Stimulated activated naive CD4-positive, alpha-beta T cell (primary cell): ENCODE data around the gene LINC00632.

ENCODE experiments used
- DNase-seq, 6 experiments: peaks; one replicate each; lab custom pipeline; 2025; lab: John Stamatoyannopoulos, UW

Gene LINC00632

GRCh38 chrX:140765043-140765784 is 55.7 kb downstream of the LINC00632 start:
- no peak for DNase-seq

GRCh38 chrX:140766024-140766611 is 56.6 kb downstream of the LINC00632 start:
- DNase-seq: peak in 5 of 6 experiments; percentile 0 to 60 (median 9)

- DNase-seq: no peak
Measured at GRCh38 chrX:140767646-140768045, 58.1 kb downstream of the LINC00632 start.

- no peak for DNase-seq
Measured at GRCh38 chrX:140775211-140775610, 65.7 kb downstream of the LINC00632 start.

- no peak for DNase-seq
Measured at GRCh38 chrX:140776320-140776719, 66.8 kb downstream of the LINC00632 start.

- no peak for DNase-seq
Measured at GRCh38 chrX:140794642-140795041, 85.1 kb downstream of the LINC00632 start.

GRCh38 chrX:140799216-140799615 is 89.7 kb downstream of the LINC00632 start:
- no peak for DNase-seq

GRCh38 chrX:140804292-140804691 is 94.7 kb downstream of the LINC00632 start:
- DNase-seq: no peak

GRCh38 chrX:140815868-140816267 is 106.3 kb downstream of the LINC00632 start:
- no peak for DNase-seq

GRCh38 chrX:140817943-140818342 is 108.4 kb downstream of the LINC00632 start:
- no peak for DNase-seq

GRCh38 chrX:140821280-140821679 is 111.7 kb downstream of the LINC00632 start:
- no peak for DNase-seq

- DNase-seq: no peak
Measured at GRCh38 chrX:140822184-140822583, 112.6 kb downstream of the LINC00632 start.

GRCh38 chrX:140822861-140823260 is 113.3 kb downstream of the LINC00632 start:
- no peak for DNase-seq

GRCh38 chrX:140836874-140837273 is 127.3 kb downstream of the LINC00632 start:
- no peak for DNase-seq
